HepG2 (cell line): Measurements from ENCODE around the gene BCL2A1. TPM values are rescaled to one million over a fixed set of nuclear protein-coding genes. Genes with fewer than 3 reads are reported as not detected.

ENCODE experiments used
- ARHGAP35 ChIP-seq: sonication (generic); formaldehyde crosslinking; IDR thresholded peaks from 2 replicates; pipeline ENCODE4 v1.9.0; 2022; ENCODE audit warnings: mild to moderate bottlenecking, inconsistent platforms, moderate library complexity, missing genetic modification reagents, borderline replicate concordance
- ELK4 ChIP-seq: sonication (generic); formaldehyde crosslinking; IDR thresholded peaks from 2 replicates; pipeline ENCODE4 v1.9.0; 2021; ENCODE audit warnings: missing genetic modification reagents, borderline replicate concordance
- HOXA9 ChIP-seq: sonication (generic); formaldehyde crosslinking; IDR thresholded peaks from 2 replicates; pipeline ENCODE4 v1.8.1; 2022; ENCODE audit warnings: missing genetic modification reagents, mild to moderate bottlenecking, moderate library complexity, borderline replicate concordance
- MAFF ChIP-seq: IDR thresholded peaks from 2 replicates; pipeline ENCODE4 v1.6.1; 2011; ENCODE audit warnings: low read depth, low read length, improper control_type of control experiment
- MAFG ChIP-seq: sonication (generic); formaldehyde crosslinking; IDR thresholded peaks from 2 replicates; pipeline ENCODE4 v1.5.1; 2020; ENCODE audit warnings: mild to moderate bottlenecking, missing genetic modification reagents
- MAFK ChIP-seq, 2 experiments: IDR thresholded peaks in 1 of 2; conservative IDR thresholded peaks in 1 of 2; 2 replicates each; pipeline ENCODE4 v1.6.1; 2011; ENCODE audit warnings: improper control_type of control experiment in 2 of 2, low read length in 2 of 2
- NFATC3 ChIP-seq: sonication (generic); formaldehyde crosslinking; IDR thresholded peaks from 2 replicates; pipeline ENCODE4 v1.5.1; 2020; ENCODE audit warnings: mild to moderate bottlenecking, missing genetic modification reagents
- ONECUT2 ChIP-seq: sonication (generic); formaldehyde crosslinking; IDR thresholded peaks from 2 replicates; pipeline ENCODE4 v1.4.0; 2020; ENCODE audit warnings: missing genetic modification reagents
- SRF ChIP-seq: IDR thresholded peaks from 2 replicates; pipeline ENCODE4 v1.6.1; 2011; ENCODE audit warnings: mild to moderate bottlenecking, low read depth, low read length, moderate library complexity
- TCF7 ChIP-seq: sonication (generic); IDR thresholded peaks from 2 replicates; pipeline ENCODE4 v1.6.1; 2016; ENCODE audit warnings: antibody characterized with exemption, low read depth
- ZBTB40 ChIP-seq, 2 experiments: fragments of 450-650 bp in 1 of 2; sonication (generic) in 1 of 2; formaldehyde crosslinking in 1 of 2; IDR thresholded peaks; 2 replicates each; pipeline versions ENCODE4 v1.6.1 to v1.8.0; 2016 to 2022; ENCODE audit warnings: antibody characterized with exemption in 1 of 2, mild to moderate bottlenecking in 1 of 2, missing genetic modification reagents in 1 of 2
- ZHX1 ChIP-seq: sonication (generic); formaldehyde crosslinking; IDR thresholded peaks from 2 replicates; pipeline ENCODE4 v1.8.1; 2022; ENCODE audit warnings: low read depth, mild to moderate bottlenecking, missing genetic modification reagents
- ZSCAN5A ChIP-seq: sonication (generic); formaldehyde crosslinking; IDR thresholded peaks from 2 replicates; pipeline ENCODE4 v1.8.0; 2022; ENCODE audit warnings: mild to moderate bottlenecking, missing genetic modification reagents, borderline replicate concordance
- polyA plus RNA-seq, 8 experiments: library from polyadenylated mRNA; depleted of rRNA in 3 of 8; stranded (reverse) in 7 of 8; unstranded in 1 of 8; fragments of >200 nt; fragmentation: Illumina TruSeq in 4 of 8; extraction: Trizol in 4 of 8; gene quantifications; 2 replicates each; pipeline versions ENCODE4 v1.2.1 to v1.2.3, GENCODE V29; 2011 to 2016; ENCODE audit warnings: low read depth in 4 of 8, missing spikeins in 1 of 8, mixed read lengths in 1 of 8; ENCODE audit not compliant: insufficient read depth in 1 of 8
- total RNA-seq, 5 experiments: library from RNA; depleted of rRNA; stranded (reverse); fragments of >200 nt; fragmentation: Illumina TruSeq; extraction: Trizol; gene quantifications; 2 replicates each; pipeline ENCODE4 v1.2.3, GENCODE V29; 2016; ENCODE audit warnings: low read depth in 1 of 5

The BCL2A1 gene
- total and polyA plus RNA-seq, 2 of the 13 experiments (the other 11 are each of a cell fraction or from before 2014, with no cell fraction given) = 0.08 to 0.31 TPM

GRCh38 chr15:79948095-79948695 is 22.8 kb downstream of the BCL2A1 start (continued):
- TF ChIP-seq ELK4 (CRISPR knock-in tag) = no peak
- no peak for TF ChIP-seq HOXA9 (CRISPR knock-in tag)
- TF ChIP-seq SRF = no peak
- TF ChIP-seq TCF7 = no peak
- no peak for TF ChIP-seq ARHGAP35 (CRISPR knock-in tag)
- no peak for TF ChIP-seq ZHX1 (CRISPR knock-in tag)
- peak; percentile 82 for TF ChIP-seq MAFG (CRISPR knock-in tag)
- TF ChIP-seq ZSCAN5A (CRISPR knock-in tag) = no peak
- TF ChIP-seq ZBTB40 (IDR thresholded peaks at IDR 0.05) = no peak
- no peak for TF ChIP-seq ZBTB40 (CRISPR knock-in tag; IDR thresholded peaks at IDR 0.05)
- TF ChIP-seq MAFF = peak; percentile 59
- peak; percentile 32 to 65; a peak in 2 of 4 replicates for TF ChIP-seq MAFK (conservative IDR thresholded peaks at IDR 0.05 in 1 of 2, IDR thresholded peaks at IDR 0.05 in 1 of 2; ENCODE audit: low read length in 2 of 2)
- TF ChIP-seq ONECUT2 (CRISPR knock-in tag) = no peak
- no peak for TF ChIP-seq NFATC3 (CRISPR knock-in tag)
